Pancreas (tissue), 10 donors: ENCODE measurements around the gene EMC8. TPM values are rescaled to one million over a fixed set of nuclear protein-coding genes. Genes with fewer than 3 reads are reported as not detected.

ENCODE experiments used
- ATAC-seq, 4 donors: fragments of 200-7000 bp; cut with Tn5 transposase; one replicate each; pipeline versions ENCODE4 v1.8.0 to v1.9.1; 2020; ENCODE audit warnings: mild to moderate bottlenecking in 4 of 4, moderate library complexity in 4 of 4
- DNase-seq, 6 donors: peaks; one replicate each; pipeline ENCODE4 v3.0.0-alpha.2; 2020
- FAIRE-seq: peaks from 2 replicates; lab custom pipeline; 2012; peaks lifted over from hg19 to GRCh38; lab: Jason Lieb, UNC
- H3K27ac ChIP-seq, 4 donors: fragments of 200-600 bp; sonication (generic); 1 replicate in 3 of 4; 2 replicates in 1 of 4; pipeline versions ENCODE4 v1.5.0 to v1.8.0; 2020
- H3K27me3 ChIP-seq, 4 donors: fragments of 200-600 bp; one replicate each; pipeline ENCODE4 v1.8.0; 2021
- H3K36me3 ChIP-seq, 3 donors: fragments of 200-600 bp; sonication (generic) in 1 of 3; one replicate each; pipeline versions ENCODE4 v1.5.0 to v1.8.0; 2020 to 2021
- H3K4me1 ChIP-seq, 3 donors: fragments of 200-600 bp; one replicate each; pipeline ENCODE4 v1.8.0; 2021
- H3K4me3 ChIP-seq, 4 donors: fragments of 200-600 bp; sonication (generic) in 2 of 4; one replicate each; pipeline versions ENCODE4 v1.5.0 to v1.8.0; 2020 to 2021
- H3K9me3 ChIP-seq, 4 donors: fragments of 200-600 bp; one replicate each; pipeline ENCODE4 v1.8.0; 2021
- WGBS, 2 donors: extraction: QIAGEN DNeasy Blood & Tissue Kit; methylation state at CpG; one replicate each; pipeline ENCODE4 v1.1.7; 2013; 5-methylcytosine and 5-hydroxymethylcytosine counted together
- intact Hi-C, 3 donors: fragments of 100-400 bp; cut with DNase I; formaldehyde crosslinking; loops; one replicate each; pipeline versions ENCODE4 v1.11.1 to v1.14.2; 2022
- polyA plus RNA-seq, 2 donors: library from polyadenylated mRNA; stranded (reverse); fragments of 200-250 nt; gene quantifications; one replicate each; pipeline ENCODE4 v1.2.3, GENCODE V29; 2013
- total RNA-seq, 6 donors: library from RNA; stranded (reverse); fragmentation: NEBNext Ultra II Directional in 4 of 6; extraction: Animal tissue kit (Norgen Biotek cat#: 25700) in 4 of 6; gene quantifications; one replicate each; pipeline versions ENCODE4 v1.2.1 to v1.2.4, GENCODE V29; 2021 to 2023
- TF ChIP-seq, protein P1 (sequence below), 4 donors: fragments of 200-600 bp; sonication (generic) in 3 of 4; IDR thresholded peaks; one replicate each; pipeline versions ENCODE4 v1.5.0 to v1.8.0; 2021; ENCODE audit warnings: antibody characterized with exemption in 4 of 4
- donor health status: healthy with polysubstance abuse.
- donor health status: DM: no; HTN: no; CAD: no; lungs with moderate emphysema.
- donor health status: DM: no; HTN: no; CAD: no.
- donor health status: control.
- donor health status: control.
- donor health status: Bipolar disorder and iron deficiency.
- donor health status: DM: yes; HTN: yes; CAD: no.
- donor health status: DM: no; HTN: no; CAD: no.
- donor health status: DM: no; HTN: no; CAD: no.
- donor health status: DM: yes; HTN: yes; CAD: no.

EMC8 gene
- total and polyA plus RNA-seq, 8 donors = 6.8 to 14.2 (median 9.8) TPM

DNA sequence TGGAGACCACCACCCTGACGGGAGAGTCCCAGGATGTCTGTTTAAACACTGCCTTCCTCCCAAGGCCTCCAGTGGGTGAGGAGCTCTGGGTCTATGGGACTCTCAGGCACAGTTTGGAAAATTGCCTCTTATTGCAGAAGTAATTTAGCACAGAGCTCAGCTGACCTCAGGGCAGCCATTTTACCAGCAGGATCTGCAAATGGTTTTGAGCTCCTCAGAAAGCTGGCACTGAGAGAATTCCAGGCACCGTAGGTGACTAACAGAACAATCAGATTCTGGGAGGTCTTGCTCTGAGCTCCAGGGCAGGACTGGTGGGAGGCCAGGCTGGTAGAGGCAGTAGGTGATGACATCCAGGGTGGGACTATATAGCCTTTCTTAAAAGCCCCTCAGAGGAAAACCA, 31.1 kb downstream of the EMC8 start:
- no peak for DNase-seq

DNA sequence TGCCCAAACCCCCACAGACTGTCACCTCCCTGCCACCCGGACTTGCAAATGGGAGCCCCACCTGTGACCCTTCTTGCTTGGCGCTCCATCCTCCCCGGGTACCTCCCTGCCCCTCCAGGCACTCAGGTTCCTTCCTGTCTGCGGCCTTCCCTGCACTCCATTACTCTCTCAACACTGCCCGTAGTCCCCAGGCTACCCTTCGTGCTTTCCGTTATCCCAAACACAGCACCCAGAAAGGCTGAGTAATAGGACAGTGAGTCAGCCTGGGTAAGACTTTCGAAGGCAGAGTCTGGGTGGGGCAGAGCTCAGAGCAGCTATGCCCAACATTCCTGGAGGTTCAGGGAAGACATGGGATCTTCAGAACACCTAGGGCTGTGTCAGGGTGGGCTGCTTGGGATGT, 31.8 kb downstream of the EMC8 start:
- H3K4me3 ChIP-seq = no peak overlapping the region
- H3K27ac ChIP-seq = no peak overlapping the region
- 66 to 71% methylated on average over 8 of the region's 8 CpGs for WGBS, 2 donors
- ATAC-seq = peak in 2 of 4 donors; percentile 15 to 32
- no peak for FAIRE-seq
- H3K9me3 ChIP-seq = no peaks in the 10 kb centered on the region
- intact Hi-C loops = no loop called here
- TF ChIP-seq, protein P1, sequence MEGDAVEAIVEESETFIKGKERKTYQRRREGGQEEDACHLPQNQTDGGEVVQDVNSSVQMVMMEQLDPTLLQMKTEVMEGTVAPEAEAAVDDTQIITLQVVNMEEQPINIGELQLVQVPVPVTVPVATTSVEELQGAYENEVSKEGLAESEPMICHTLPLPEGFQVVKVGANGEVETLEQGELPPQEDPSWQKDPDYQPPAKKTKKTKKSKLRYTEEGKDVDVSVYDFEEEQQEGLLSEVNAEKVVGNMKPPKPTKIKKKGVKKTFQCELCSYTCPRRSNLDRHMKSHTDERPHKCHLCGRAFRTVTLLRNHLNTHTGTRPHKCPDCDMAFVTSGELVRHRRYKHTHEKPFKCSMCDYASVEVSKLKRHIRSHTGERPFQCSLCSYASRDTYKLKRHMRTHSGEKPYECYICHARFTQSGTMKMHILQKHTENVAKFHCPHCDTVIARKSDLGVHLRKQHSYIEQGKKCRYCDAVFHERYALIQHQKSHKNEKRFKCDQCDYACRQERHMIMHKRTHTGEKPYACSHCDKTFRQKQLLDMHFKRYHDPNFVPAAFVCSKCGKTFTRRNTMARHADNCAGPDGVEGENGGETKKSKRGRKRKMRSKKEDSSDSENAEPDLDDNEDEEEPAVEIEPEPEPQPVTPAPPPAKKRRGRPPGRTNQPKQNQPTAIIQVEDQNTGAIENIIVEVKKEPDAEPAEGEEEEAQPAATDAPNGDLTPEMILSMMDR (IDR thresholded peaks at IDR 0.05) = no peak
- no peaks in the 10 kb centered on the region for H3K36me3 ChIP-seq
- no peaks in the 10 kb centered on the region for H3K27me3 ChIP-seq
- H3K4me1 ChIP-seq = no peaks in the 10 kb centered on the region
- DNase-seq = no peak

More for the DNA sequence above, 31.1 kb downstream of the EMC8 start:
- no peak overlapping the region for H3K4me3 ChIP-seq
- intact Hi-C loops = no loop called here
- ATAC-seq (no peak), FAIRE-seq (no peak)
- no peak overlapping the region for H3K27ac ChIP-seq
- 50 to 58% methylated on average over 2 of the region's 2 CpGs for WGBS, 2 donors
- TF ChIP-seq, protein P1 (IDR thresholded peaks at IDR 0.05) = no peak
- no peaks in the 10 kb centered on the region for H3K27me3 ChIP-seq
- H3K9me3 ChIP-seq = no peaks in the 10 kb centered on the region
- no peaks in the 10 kb centered on the region for H3K4me1 ChIP-seq
- no peaks in the 10 kb centered on the region for H3K36me3 ChIP-seq

- TF ChIP-seq, protein P1 (IDR thresholded peaks at IDR 0.05) = no peak
- Histone ChIP-seq H3K9me3 (no peaks in the 10 kb centered on the region), H3K4me3 (no peak overlapping the region), H3K27me3 (no peaks in the 10 kb centered on the region), H3K27ac (no peak overlapping the region), H3K36me3 (no peaks in the 10 kb centered on the region), H3K4me1 (no peaks in the 10 kb centered on the region)
- no peak for FAIRE-seq
- intact Hi-C loops = no loop called here
- 48 to 61% methylated on average over 8 of the region's 8 CpGs for WGBS, 2 donors
- peak in 1 of 4 donors; percentile 18 for ATAC-seq
- DNase-seq = no peak
Observed at GRCh38 chr16:85765767-85766166, 33.6 kb downstream of the EMC8 start.

GRCh38 chr16:85765211-85765610, 34.1 kb downstream of the EMC8 start:
- no peaks in the 10 kb centered on the region for H3K9me3 ChIP-seq
- no peak overlapping the region for H3K4me3 ChIP-seq
- H3K27ac ChIP-seq = no peak overlapping the region
- H3K36me3 ChIP-seq = no peaks in the 10 kb centered on the region
- 58 to 66% methylated on average over 8 of the region's 8 CpGs for WGBS, 2 donors
- intact Hi-C loops = no loop called here
- no peaks in the 10 kb centered on the region for H3K27me3 ChIP-seq
- no peak for FAIRE-seq
- no peak for ATAC-seq
- TF ChIP-seq, protein P1 (IDR thresholded peaks at IDR 0.05) = no peak
- no peaks in the 10 kb centered on the region for H3K4me1 ChIP-seq
- no peak for DNase-seq

GRCh38 chr16:85763616-85764015, 35.7 kb downstream of the EMC8 start:
- intact Hi-C loops = no loop called here
- Histone ChIP-seq H3K4me1 (no peaks in the 10 kb centered on the region), H3K4me3 (no peak overlapping the region), H3K36me3 (no peaks in the 10 kb centered on the region), H3K27ac (no peak overlapping the region), H3K9me3 (no peaks in the 10 kb centered on the region), H3K27me3 (no peaks in the 10 kb centered on the region)
- DNase-seq (no peak), ATAC-seq (no peak), FAIRE-seq (no peak)
- TF ChIP-seq, protein P1 (IDR thresholded peaks at IDR 0.05) = no peak
- whole genome bisulfite sequencing, 2 donors = 65 to 76% methylated on average over 2 of the region's 2 CpGs
